Immature natural killer cell (primary cell): ENCODE results near the gene SLC7A8. TPM values are rescaled to one million over a fixed set of nuclear protein-coding genes. Genes with fewer than 3 reads are reported as not detected.

ENCODE experiments used
- DNase-seq, 3 donors: peaks; one replicate each; pipeline ENCODE4 v3.0.0; 2022; ENCODE audit warnings: mixed read lengths in 1 of 3
- H3K27ac Mint-ChIP-seq, 6 donors: one replicate each; pipeline ENCODE4 v1.8.0; 2020; ENCODE audit warnings: mixed read lengths in 6 of 6, mild to moderate bottlenecking in 5 of 6, inconsistent platforms in 4 of 6, moderate library complexity in 3 of 6
- H3K27me3 Mint-ChIP-seq, 3 donors: one replicate each; pipeline ENCODE4 v1.8.0; 2020 to 2021; ENCODE audit warnings: low read depth in 3 of 3, mild to moderate bottlenecking in 3 of 3, mixed read lengths in 3 of 3, moderate library complexity in 3 of 3, inconsistent platforms in 1 of 3
- H3K36me3 Mint-ChIP-seq, 3 donors: one replicate each; pipeline ENCODE4 v1.8.0; 2020; ENCODE audit warnings: mixed read lengths in 3 of 3, inconsistent platforms in 2 of 3, mild to moderate bottlenecking in 2 of 3
- H3K4me1 Mint-ChIP-seq, 2 donors: one replicate each; pipeline ENCODE4 v1.8.0; 2020; ENCODE audit warnings: inconsistent platforms in 2 of 2, mild to moderate bottlenecking in 2 of 2, mixed read lengths in 2 of 2, moderate library complexity in 1 of 2
- H3K4me3 Mint-ChIP-seq, 5 donors: one replicate each; pipeline ENCODE4 v1.8.0; 2020; ENCODE audit warnings: mild to moderate bottlenecking in 5 of 5, mixed read lengths in 5 of 5, inconsistent platforms in 3 of 5, moderate library complexity in 3 of 5
- H3K9me3 Mint-ChIP-seq, 6 donors: one replicate each; pipeline ENCODE4 v1.8.0; 2020; ENCODE audit warnings: mild to moderate bottlenecking in 6 of 6, mixed read lengths in 6 of 6, inconsistent platforms in 4 of 6, moderate library complexity in 3 of 6
- polyA plus RNA-seq, 3 donors: library from polyadenylated mRNA; unstranded; fragments of 300-500 nt; fragmentation: Illumina TruSeq; gene quantifications; one replicate each; pipeline ENCODE4 v1.2.3, GENCODE V29; 2021

The SLC7A8 gene
- polyA plus RNA-seq, 3 donors from 2014 or later, result 0.45 TPM; not detected in 2

DNA sequence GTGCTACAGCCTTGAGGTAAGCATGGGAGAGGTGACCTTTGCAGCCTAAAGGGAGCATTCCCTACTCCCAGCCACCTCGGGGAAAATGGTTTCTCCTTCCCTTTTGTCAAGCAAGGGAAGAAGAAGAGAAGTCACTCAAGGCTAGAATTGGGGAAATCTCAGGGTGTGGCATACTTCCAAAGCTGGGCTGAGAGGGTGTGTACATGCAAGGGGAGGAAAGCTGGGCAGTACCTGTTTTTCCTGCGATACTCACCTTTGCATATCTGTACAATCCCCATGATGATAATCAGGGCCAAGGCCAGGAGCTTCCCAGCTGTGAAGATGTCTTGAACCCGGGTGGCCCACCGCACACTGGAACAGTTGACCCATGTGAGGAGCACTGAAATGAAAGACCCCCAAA lies 40.6 kb downstream of the SLC7A8 start:
- Mint-ChIP-seq H3K9me3 (no peaks in the 10 kb centered on the region), H3K27ac (no peak overlapping the region), H3K4me3 (no peak overlapping the region), H3K27me3 (peaks cover 1 to 7% (median 3%) of the 10 kb centered on the region in 3 donors), H3K4me1 (no peaks in the 10 kb centered on the region), H3K36me3 (no peaks in the 10 kb centered on the region)
- no peak for DNase-seq

DNA sequence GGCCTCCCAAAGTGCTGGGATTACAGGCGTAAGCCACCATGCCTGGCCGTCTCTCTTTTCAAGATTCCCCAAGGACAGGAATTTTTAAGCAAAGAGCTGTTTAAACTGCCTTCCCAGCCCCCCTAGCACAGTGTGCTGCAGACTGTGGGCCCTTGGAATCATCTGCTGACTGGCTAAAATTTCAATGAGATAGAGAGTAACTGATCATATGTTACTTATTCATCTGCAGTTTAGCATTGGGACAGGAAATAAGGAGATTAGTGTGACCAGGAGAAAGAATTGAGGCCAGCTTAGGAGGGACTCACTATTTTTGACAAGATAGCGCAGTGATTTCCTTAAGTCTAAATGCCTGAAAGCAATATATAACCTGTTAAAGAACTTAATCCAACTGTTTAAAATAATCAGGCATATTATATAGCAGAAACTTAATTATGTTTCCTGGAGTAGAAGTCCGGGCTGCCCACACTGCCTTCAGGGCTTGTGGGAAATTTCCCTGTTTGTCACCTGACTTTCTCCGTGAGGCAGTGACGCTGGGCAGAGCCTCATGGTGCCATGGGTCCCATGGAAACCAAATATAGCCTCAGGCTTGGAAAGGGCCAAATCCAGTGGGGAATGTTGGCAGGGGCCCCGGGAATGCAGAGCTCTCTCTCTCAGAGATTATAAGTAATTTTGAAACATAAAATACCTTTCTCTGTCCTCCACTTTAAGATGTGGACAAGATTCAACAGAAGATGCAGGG lies 41.6 kb downstream of the SLC7A8 start:
- Mint-ChIP-seq H3K4me3 (no peak overlapping the region), H3K27me3 (peaks cover 1 to 5% (median 3%) of the 10 kb centered on the region in 3 donors), H3K27ac (no peak overlapping the region), H3K36me3 (no peaks in the 10 kb centered on the region), H3K4me1 (no peaks in the 10 kb centered on the region), H3K9me3 (no peaks in the 10 kb centered on the region)
- DNase-seq, result no peak

DNA sequence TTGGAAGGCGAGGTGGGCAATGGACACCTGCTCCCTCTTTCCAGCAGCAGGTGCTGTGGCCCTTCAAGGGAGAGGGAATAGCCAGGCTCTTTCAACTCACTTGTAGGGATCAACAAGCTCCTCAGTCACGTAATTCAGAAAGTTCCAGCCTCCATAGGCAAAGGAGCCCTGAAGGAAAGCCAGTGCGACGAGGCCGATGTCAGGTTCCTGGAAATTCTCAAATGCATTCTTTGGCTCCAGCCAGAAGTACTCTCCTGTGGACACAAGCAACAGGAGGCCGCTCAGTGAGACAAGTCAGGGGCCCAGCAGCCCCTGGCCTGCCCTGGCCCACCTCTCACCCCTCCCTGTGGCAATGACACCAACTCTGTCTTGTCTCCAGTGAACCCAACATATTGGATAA lies 43.1 kb downstream of the SLC7A8 start:
- Mint-ChIP-seq H3K4me3 (no peak overlapping the region), H3K9me3 (no peaks in the 10 kb centered on the region), H3K27me3 (peaks cover 0 to 3% (median 1%) of the 10 kb centered on the region in 3 donors), H3K4me1 (no peaks in the 10 kb centered on the region), H3K27ac (no peak overlapping the region), H3K36me3 (no peaks in the 10 kb centered on the region)
- DNase-seq, result no peak

DNA sequence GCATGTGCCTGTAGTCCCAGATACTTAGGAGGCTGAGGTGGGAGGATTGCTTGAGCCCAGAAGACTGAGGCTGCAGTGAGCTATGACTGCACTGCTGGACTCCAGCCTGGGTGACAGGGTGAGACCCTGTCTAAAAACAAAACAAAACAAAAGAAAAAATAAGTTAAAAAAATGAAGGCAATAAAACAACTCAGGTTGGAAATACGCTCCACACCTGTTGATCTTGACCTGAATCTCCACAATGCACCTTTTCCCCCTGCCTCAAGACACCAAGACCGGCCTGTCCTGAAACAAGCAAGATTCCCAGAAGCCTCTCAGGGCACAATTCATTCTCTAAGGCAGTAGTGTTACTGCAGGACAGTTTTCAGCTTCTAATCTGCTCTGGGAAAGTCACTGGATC lies 43.6 kb downstream of the SLC7A8 start:
- Mint-ChIP-seq H3K27ac (no peak overlapping the region), H3K27me3 (peaks cover 0 to 3% (median 1%) of the 10 kb centered on the region in 3 donors), H3K36me3 (no peaks in the 10 kb centered on the region), H3K9me3 (no peaks in the 10 kb centered on the region), H3K4me3 (no peak overlapping the region), H3K4me1 (no peaks in the 10 kb centered on the region)
- DNase-seq, result no peak

DNA sequence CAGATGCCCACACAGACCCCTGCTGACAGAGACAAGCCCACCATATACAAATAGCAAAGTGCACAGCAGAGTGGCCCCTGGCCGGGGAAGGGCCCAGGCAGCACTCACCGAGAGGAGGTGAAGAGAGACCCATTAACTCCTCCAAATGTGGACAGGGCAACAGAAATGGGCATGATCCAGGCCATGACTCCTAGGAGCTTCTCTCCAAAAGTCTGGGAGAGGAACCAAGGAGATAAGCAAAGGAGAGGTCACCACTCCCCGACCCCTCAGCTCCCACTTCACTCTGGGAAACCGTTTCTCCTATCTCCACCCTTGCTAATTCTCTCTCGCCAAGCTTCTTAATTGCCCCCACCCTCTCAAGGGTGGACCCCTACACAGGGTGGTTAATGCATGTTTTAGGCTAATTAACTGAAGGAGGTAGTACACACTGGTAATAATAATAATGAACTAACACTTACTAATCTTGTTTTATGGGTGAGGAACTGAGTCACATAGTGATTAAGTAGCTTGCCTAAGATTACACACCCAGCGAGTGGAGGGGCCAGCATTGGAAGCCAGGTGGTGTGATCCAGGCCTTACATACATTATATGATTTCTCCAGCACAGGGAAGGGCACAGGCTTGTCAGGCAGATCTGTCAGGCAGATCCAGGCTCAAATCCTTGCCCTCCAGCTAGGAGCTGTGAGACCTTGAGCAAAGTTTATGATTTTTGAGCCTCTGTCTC lies 45.5 kb downstream of the SLC7A8 start:
- H3K36me3 Mint-ChIP-seq, result no peaks in the 10 kb centered on the region
- H3K4me1 Mint-ChIP-seq, result no peaks in the 10 kb centered on the region
- no peak overlapping the region for H3K4me3 Mint-ChIP-seq
- no peak overlapping the region for H3K27ac Mint-ChIP-seq
- no peaks in the 10 kb centered on the region for H3K9me3 Mint-ChIP-seq
- H3K27me3 Mint-ChIP-seq, result peaks cover 0 to 1% (median 1%) of the 10 kb centered on the region in 3 donors
- DNase-seq, result no peak

DNA sequence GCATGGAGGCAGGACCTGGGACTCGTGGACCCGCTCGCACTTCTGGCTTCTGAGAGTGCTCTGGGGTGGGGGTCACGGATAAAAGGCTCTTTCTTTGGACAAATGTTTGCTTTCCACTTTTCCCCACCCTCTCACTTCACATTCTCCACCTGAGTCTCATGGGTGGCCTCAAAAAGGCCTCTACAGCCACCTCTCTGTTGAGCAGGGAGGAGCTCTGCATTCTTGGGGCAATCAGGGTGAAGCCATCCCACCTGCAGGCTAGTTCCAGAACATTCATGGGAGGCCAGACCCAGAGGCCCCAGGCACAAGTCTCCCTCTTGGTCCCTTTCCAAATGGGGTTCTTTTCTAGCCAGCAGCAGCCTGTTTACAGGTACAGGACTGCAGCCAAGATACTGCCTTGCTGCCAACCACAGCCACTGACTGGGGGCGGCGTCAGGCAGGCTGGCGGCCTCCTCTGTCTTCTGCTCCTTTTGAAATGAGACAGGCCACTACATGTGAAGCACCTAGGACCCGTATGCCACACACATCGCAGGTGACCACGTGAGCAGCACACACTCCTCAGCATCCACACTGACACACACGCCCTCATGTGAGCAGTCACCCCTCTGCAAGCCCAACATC lies 46.2 kb downstream of the SLC7A8 start:
- no peak for DNase-seq
- Mint-ChIP-seq H3K27me3 (peaks cover 0 to 1% (median 1%) of the 10 kb centered on the region in 3 donors), H3K4me3 (no peak overlapping the region), H3K4me1 (no peaks in the 10 kb centered on the region), H3K27ac (no peak overlapping the region), H3K9me3 (no peaks in the 10 kb centered on the region), H3K36me3 (no peaks in the 10 kb centered on the region)

DNA sequence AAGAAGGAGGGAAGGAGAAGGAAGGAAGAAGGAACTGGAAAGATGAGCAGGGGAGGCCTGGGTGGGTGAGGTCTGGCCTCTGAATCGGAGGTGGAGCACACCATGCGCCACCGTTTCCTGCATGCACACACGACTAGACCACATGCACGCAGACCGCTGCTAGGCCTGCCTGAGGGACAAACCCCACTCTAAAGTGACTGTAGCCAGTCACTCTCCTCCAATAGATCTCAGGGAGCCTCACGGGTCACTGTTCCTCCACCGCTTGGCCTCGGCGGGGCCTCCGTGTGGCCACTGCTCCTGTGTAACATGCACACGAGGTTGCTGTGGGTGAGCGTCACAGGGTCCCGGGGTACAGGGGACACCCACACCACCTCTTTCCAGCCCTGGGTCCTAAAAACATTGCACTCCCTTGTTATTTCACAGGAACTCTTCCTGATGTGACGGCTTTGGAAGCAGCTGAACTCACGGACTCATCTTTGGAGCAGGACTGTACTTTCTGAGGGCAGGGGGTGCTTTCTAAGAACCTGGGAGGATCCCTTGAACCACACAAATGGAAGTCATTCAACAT lies 46.8 kb downstream of the SLC7A8 start:
- H3K9me3 Mint-ChIP-seq, result no peaks in the 10 kb centered on the region
- H3K27ac Mint-ChIP-seq, result no peak overlapping the region
- no peaks in the 10 kb centered on the region for H3K4me1 Mint-ChIP-seq
- no peaks in the 10 kb centered on the region for H3K36me3 Mint-ChIP-seq
- DNase-seq, result no peak
- no peak overlapping the region for H3K4me3 Mint-ChIP-seq
- peaks cover 0 to 1% (median 1%) of the 10 kb centered on the region in 3 donors for H3K27me3 Mint-ChIP-seq

DNA sequence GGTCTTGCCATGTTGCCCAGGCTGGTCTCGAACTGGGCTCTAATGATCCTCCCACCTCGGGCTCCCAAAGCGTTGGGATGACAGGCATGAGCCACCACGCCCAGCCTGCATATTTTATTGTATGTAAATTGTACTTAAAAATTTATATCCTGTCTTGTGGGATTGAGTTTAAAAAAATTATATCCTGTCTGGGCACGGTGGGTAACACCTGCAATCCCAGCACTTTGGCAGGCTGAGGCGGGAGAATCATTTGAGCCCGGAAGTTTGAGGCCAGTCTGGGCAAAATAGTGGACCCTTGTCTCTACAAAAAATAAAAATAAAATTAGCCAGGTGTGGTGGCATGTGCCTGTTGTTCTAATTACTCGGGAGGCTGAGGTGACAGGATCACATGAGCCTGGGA lies 50.5 kb downstream of the SLC7A8 start:
- no peaks in the 10 kb centered on the region for H3K36me3 Mint-ChIP-seq
- DNase-seq, result no peak
- H3K27me3 Mint-ChIP-seq, result peaks cover 0 to 8% (median 7%) of the 10 kb centered on the region in 3 donors
- H3K4me1 Mint-ChIP-seq, result no peaks in the 10 kb centered on the region
- no peaks in the 10 kb centered on the region for H3K9me3 Mint-ChIP-seq
- H3K27ac Mint-ChIP-seq, result no peak overlapping the region
- H3K4me3 Mint-ChIP-seq, result no peak overlapping the region

DNA sequence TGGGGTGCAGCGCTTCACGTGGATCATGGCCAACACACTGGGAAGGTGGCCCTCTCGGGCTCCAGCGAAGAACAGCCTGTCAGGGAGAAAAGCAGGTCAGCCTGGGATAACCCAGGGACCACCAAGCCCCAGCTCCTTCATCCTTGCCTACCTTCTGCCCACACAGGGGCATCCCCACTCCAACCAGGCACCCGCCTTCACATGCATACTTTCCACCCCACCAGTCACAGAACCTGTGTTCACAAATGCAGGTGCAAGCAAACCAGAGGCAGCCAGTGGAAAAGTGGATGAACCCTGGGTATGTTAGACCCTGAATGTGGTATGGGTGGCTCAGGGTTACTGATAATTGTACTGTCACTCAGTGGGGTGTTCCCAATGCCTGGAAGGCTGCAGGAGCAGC lies 52.0 kb downstream of the SLC7A8 start:
- DNase-seq, result no peak
- Mint-ChIP-seq H3K36me3 (no peaks in the 10 kb centered on the region), H3K27me3 (peaks cover 0 to 8% (median 8%) of the 10 kb centered on the region in 3 donors), H3K4me1 (no peaks in the 10 kb centered on the region), H3K4me3 (no peak overlapping the region), H3K27ac (no peak overlapping the region), H3K9me3 (no peaks in the 10 kb centered on the region)

DNA sequence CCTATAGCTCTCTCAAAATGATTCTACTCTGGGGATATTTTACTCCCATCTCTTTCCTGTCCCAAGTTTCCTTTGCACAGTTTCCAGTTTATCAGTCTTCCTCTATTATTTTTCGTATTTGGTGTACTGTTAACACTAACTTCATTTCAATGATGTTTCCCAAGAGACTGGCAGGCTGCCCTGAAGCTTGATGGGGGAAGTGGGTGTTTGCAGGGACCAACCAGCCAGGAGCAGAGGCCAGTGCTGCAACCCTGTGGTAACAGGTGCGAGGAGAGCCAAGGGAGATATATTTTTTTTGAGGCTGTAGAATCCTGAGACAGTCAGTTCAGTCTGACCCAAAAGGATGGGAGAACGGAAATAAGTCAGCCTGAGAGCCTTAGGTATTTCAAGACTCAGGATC lies 52.6 kb downstream of the SLC7A8 start:
- Mint-ChIP-seq H3K27me3 (peaks cover 0 to 8% (median 8%) of the 10 kb centered on the region in 3 donors), H3K27ac (no peak overlapping the region), H3K4me1 (no peaks in the 10 kb centered on the region), H3K9me3 (no peaks in the 10 kb centered on the region), H3K4me3 (no peak overlapping the region), H3K36me3 (no peaks in the 10 kb centered on the region)
- no peak for DNase-seq

DNA sequence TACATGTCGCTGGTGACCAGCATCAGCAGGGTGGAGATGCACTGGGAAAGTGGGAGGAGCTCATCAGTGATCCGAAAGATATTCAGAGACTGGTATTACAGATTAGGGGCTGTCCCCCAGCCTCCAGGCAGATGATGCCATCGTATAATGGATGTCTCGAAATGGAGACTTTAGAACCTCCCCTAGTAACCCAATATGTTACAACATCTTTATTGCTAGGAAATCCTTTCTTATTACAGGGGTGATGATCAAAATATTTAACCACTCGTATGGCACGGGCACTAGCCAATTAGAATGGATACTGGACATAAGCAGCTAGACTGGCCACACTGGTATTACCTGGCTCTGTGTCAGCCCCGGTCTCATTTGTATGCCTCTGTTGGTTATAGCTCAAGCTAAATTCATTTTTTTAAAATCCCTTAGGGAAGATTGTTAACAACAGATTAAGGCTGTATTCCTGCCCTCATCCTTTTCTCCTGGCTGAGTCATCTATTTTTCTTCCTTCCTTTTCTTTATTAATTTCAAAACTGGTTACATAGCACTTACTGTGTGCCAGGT lies 53.6 kb downstream of the SLC7A8 start:
- H3K4me3 Mint-ChIP-seq, result no peak overlapping the region
- H3K9me3 Mint-ChIP-seq, result no peaks in the 10 kb centered on the region
- H3K27ac Mint-ChIP-seq, result no peak overlapping the region
- peaks cover 0 to 8% (median 8%) of the 10 kb centered on the region in 3 donors for H3K27me3 Mint-ChIP-seq
- H3K36me3 Mint-ChIP-seq, result no peaks in the 10 kb centered on the region
- no peak for DNase-seq
- H3K4me1 Mint-ChIP-seq, result no peaks in the 10 kb centered on the region

DNA sequence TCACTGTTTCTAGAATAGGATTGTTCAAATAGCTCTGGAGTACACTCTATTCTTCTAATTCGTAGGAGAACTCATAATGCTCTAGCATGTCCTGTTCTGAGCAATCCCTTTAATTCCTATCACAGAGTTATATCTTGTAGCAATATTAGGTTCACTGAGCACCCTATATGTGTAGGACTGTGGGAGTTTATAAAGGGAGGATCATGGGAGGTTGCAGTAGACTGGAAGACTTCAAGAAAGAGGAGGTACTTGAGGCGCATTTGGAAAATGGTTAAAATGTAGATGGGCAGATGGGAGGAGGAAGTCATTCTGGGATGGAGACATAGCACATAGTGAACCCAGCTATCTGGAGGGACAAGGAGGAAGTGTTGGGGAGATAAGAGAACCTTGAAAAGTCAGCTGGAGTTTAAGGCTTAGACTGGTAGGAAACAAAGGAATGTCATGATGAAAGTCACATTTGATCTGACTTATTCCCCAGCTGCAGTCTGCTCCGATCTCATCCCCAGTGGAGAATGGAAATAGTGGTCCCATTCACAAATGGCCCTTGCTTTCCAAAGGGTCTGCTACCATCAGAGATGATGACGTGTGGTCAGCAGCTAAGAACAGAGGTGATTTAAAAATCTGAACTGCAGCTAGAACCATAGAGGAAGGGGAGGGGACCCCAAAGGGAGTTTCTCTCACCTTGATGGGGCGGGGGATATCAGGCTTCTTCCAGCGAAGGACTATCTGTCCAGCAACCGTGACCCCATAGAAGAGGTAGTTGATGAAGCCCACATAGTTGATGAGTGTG lies 54.3 kb downstream of the SLC7A8 start:
- Mint-ChIP-seq H3K4me1 (no peaks in the 10 kb centered on the region), H3K4me3 (no peak overlapping the region), H3K27ac (no peak overlapping the region), H3K27me3 (peaks cover 0 to 8% (median 8%) of the 10 kb centered on the region in 3 donors), H3K9me3 (no peaks in the 10 kb centered on the region), H3K36me3 (no peaks in the 10 kb centered on the region)
- DNase-seq, result no peak

DNA sequence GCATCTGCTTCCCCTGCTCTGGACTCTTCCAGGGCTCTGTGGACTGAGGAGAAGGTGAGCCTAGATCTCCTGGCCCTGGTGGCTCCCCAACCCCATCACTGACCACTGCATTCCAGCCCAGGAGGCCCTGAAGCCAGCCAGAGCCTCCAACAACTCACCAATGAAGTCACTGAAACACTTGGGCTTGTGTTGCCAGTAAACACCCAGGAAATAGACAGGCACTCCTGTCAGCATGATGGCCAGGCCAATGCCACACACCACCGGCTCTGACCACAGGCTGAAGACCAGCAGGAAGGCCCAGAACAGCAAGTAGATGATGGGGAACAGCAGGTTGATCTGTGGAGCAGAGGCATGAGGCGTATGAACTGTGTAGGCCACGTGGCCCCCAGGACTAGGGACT lies 55.6 kb downstream of the SLC7A8 start:
- Mint-ChIP-seq H3K9me3 (no peaks in the 10 kb centered on the region), H3K36me3 (no peaks in the 10 kb centered on the region), H3K27ac (no peak overlapping the region), H3K27me3 (peaks cover 0 to 8% (median 8%) of the 10 kb centered on the region in 3 donors), H3K4me1 (no peaks in the 10 kb centered on the region), H3K4me3 (no peak overlapping the region)
- no peak for DNase-seq
